Activated gamma-delta T cell treated with anti-CD3 and anti-CD28 coated beads, Interleukin-2, amount 50 U/mL, for 16 hours (primary cell): ENCODE results near the gene PITPNC1.
"Not testable (repeated sequence)": the region's sequence is repeated elsewhere in the genome, so short reads cannot be mapped to it uniquely, and the experiment has no call there.

Source experiments
- DNase-seq: peaks from one replicate; pipeline ENCODE4 v3.0.0-alpha.2; 2020; ENCODE audit warnings: low read depth

Gene PITPNC1

DNA sequence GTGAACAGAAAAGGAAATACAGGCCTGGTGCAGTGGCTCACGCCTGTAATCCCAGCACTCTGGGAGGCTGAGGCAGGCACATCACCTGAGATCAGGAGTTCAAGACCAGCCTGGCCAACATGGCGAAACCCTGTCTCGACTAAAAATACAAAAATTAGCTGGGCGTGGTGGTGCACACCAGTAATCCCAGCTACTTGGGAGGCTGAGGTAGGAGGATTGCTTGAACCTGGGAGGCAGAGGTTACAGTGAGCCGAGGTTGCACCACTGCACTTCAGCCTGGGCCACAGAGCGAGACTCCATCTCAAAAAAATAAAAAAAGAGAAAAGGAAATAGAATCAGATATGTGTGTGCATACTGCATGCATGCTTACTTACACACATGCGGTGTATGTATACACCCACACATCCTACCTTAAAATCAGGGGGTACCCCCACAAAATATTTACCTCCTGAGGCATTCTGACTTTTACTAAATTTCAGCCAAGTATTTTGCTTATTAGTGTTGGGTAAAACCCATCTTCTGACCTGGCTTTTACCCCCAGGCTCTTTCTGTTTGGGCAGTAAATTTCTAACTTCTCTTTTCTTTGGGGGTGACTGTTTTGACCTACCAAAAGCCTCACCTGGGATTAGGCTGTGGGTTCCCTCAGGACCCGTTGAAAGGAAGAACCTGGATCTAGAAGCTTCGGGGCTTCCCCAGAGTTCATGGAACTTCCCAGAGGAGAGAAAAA lies 201.8 kb downstream of the PITPNC1 start:
- not testable (repeated sequence) for DNase-seq

DNA sequence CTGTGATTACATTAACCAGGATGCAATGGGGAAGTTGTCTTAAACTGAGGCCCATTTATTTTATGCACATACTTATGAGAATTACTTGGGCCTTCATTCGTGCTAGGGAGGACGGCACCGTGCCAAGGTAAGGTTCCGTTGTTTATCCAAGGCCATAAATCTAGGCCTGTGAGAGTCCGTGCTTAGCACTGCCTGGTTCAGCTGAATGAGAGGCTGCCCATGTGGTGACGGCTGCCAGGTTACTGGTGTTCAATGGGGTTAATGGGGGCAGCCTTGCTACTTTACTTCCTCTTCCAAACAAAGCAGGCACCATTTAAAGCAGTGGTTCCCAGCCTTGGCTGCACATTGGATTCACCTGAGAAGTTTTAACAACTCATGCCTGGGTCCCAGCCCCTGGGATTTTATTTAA lies 205.6 kb downstream of the PITPNC1 start:
- no peak for DNase-seq

DNA sequence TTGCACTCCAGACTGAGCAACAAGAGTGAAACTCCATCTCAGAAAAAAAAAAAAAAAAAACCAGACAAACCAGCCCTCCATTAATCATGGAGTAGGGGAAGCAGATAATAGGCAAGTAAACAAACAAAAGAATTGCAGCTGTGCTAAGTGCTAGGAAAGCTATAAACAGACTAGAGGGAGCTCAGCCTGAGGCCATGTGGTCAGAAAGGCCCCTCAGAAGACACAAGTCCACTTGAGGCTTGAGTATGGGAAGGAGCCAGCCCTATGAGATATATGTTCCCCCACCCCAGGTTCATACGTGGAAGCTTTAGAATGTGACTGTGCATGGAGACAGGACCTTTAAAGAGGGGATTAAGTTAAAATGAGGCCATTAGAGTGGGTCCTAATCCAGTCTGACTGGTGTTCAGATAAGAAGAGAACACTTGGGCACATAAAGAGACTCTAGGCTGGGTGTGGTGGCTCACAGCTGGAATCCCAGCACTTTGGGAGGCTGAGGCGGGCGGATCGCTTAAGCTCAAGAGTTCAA lies 208.1 kb downstream of the PITPNC1 start:
- no peak for DNase-seq

DNA sequence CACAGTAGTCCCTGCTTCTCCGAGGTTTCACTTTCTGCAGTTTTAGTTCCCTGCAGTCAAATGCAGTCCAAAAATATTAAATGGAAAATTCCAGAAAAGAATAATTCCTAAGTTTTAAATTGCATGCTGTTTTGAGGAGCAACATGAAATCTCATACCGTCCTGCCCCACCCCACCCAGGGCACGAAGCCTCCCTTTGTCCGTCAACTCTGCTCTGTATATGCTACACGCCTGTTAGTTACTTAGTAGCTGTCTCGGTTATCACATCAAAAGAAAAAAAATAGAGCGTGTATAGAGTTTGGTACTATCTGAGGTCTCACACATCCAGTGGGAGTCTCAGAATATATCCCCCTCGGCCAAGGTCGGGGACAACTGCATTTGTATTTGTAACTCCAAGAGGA lies 211.2 kb downstream of the PITPNC1 start:
- no peak for DNase-seq

DNA sequence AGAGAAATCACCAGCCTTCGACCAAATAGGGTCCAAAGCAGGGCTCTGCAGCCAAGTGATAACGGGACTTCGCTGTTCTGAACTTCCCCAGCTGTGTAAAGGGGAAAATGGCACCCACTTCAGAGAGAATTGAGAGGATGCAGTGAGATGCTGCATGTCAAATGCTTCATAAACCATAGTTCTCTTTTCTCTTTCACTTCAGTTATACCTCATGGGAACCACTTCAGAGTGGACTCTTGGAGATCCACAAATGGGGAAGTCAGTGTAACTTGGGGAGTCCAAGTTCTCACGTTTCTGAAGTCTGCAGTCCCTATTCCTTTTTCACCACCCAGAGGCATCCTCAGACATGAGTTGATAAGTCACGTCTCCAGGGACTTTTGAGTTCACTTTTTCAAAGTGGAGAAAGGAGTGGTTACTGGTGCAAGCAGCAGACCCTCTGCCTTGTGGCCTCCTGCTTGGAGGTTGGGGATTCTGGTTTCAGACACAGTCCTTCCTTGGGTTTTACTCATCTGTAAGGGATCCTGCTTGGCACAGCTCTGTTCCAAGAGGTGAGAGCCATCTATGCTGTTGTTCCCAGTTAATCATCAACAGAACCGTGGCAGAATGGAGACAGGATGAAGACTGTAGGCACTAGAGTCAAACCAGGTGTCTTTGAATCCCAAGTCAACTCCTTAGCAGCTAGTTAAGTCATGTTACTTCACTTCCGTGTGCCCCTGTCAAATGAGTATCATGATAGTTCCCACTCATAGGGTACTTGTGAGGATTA lies 217.2 kb downstream of the PITPNC1 start:
- DNase-seq = no peak

DNA sequence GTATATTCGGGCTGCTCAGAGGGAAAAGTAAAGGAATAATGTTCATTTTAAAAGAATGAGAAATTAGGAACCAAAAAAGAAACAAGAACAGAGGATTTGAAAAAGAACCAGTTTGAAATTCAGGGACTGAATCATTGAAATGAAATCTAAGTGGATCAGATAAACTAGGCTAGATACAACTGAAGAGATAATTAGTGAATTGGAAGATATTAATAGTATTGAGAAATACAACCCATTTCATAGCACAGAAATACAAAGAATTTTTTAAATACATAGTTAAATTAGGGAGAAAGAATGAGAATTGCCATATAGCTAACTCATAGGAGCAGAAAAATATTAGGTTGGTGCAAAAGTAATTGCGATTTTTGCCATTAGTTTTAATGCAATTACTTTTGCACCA lies 223.3 kb downstream of the PITPNC1 start:
- DNase-seq = no peak

GRCh38 chr17:67601897-67602296 lies 224.8 kb downstream of the PITPNC1 start:
- DNase-seq = no peak

DNA sequence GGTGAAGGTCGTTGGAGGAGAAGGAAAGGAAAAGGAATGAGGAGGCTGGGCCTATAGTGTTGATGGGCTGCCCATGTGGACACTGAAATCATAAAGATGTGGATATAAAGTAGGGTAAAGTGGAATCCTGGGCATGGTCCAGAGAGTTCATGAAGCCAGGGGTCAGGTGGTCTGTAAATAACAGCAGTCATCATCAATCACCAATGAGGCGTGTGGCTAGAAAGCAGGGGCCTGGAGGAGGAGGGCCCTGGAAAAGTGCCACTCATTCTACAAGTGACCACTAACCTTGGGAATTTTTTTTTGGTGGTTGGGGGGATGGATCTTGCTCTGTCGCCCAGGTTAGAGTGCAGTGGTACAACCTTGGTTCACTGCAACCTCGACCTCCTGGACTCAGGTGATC lies 225.4 kb downstream of the PITPNC1 start:
- DNase-seq = no peak

- DNase-seq = peak; percentile 20
These were observed 225.9 kb downstream of the PITPNC1 start for GRCh38 chr17:67602974-67603373.

DNA sequence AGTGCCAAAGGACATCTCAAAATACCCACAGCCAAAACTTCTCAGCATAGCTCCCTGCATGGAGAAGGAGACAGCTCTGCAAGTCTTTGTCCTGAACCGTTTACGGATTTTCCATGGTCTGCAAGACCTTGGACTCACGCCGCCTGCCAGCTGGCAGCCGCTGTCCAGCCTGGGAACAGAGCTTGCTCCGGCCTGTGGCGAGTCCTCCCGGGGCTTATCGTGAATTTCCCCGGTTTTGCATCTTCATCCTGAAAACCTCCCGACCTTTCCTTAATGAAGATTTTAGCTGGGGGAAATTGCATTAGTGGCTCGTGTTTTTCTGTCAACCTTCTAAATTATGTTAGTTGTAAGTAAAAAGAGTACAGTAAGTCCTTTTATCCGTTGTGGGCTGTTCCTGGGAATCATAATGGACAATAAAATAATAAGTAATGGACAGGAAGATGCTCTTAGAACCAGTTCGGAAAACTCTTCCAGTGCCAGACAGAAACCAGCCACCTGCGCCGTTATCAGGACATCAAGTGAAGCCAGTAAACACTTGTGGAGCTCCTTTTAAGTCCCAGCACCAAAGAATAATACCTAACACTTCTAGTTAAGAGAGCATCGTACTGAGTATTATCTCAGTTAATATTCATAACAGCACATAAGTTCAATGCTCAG lies 228.3 kb downstream of the PITPNC1 start:
- DNase-seq = no peak

GRCh38 chr17:67606471-67606870 lies 229.4 kb downstream of the PITPNC1 start:
- no peak for DNase-seq

- no peak for DNase-seq
These were observed 230.0 kb downstream of the PITPNC1 start for GRCh38 chr17:67606896-67607604.

DNA sequence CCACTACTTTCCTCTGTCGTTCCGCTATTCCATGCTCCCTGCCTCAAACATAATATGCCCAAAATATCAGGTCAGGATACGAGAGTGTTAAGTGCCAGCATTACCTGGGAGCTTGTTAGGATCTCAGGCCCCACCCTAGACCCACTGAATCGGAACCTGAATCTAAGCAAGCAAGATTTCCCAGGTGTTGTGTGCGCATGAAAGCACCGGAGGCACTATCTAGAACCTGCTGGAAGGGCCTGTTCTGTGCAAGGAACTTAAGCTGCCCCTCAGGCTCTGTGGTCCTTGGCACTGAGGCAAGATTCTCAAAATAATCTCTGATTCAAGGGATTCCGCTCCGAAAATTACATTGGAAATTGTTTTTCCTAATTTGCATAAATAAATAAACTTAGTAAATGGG lies 233.0 kb downstream of the PITPNC1 start:
- DNase-seq = no peak

DNA sequence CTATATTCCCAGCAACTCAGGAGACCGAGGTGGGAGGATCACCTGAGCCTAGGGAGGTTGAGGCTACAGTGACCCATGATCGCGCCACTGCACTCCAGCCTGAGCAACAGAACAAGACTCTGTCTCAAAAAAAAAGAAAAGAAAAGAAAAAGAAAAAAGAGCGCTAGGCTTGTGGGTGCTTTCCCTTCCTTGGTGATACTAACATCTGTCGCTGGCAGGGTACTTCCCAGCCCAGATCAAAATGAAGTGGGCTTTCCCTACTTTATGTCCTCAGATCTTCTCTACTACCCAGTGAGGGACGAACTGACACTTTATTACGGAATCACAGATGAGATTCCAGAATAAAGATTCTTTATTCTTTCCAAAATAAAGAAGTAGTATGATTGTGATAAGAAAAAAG lies 236.9 kb downstream of the PITPNC1 start:
- DNase-seq = no peak

- DNase-seq = no peak
These were observed 238.0 kb downstream of the PITPNC1 start for GRCh38 chr17:67615011-67615561.

DNA sequence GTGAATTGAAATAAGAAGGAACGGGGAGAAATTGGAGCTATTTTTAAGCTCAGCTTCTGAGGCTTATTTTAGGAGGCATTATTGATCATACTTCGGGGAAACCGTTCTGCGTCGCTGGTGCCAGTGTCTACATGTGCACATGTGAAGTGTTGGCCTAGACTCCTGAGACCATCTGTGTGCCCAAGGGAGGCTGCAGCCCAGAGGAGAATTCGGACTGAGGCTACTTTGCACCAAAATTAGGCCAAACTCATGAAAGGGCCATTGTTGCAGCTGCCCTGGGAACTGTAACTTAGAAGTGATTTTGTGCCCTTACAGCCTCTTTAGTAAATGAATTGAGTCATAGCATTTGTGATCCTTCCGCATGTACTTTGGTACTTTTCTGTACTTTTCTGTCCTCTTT lies 238.7 kb downstream of the PITPNC1 start:
- no peak for DNase-seq

GRCh38 chr17:67617304-67617899 lies 240.3 kb downstream of the PITPNC1 start:
- DNase-seq = no peak

GRCh38 chr17:67619555-67619954 lies 242.5 kb downstream of the PITPNC1 start:
- DNase-seq = no peak

GRCh38 chr17:67620088-67620487 lies 243.0 kb downstream of the PITPNC1 start:
- DNase-seq = no peak

DNA sequence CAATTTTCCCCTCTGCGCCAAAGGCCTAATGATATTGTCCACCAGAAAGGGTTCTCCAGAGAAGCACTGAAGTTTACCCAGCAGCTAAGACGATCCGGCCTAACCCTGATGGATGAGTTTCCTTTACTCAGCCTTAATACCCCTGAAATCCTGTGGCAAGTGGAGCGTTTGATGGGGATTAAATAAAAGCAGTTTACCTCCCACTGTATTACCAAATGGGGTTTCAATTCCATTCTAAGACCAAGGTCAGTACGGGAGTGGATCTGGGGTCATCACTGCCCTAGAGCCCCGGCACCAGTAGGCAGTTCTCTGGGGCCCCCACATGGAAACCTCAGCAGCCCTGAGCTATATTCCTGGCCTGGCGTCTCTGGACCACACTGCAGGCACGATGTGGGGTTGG lies 243.6 kb downstream of the PITPNC1 start:
- no peak for DNase-seq

DNA sequence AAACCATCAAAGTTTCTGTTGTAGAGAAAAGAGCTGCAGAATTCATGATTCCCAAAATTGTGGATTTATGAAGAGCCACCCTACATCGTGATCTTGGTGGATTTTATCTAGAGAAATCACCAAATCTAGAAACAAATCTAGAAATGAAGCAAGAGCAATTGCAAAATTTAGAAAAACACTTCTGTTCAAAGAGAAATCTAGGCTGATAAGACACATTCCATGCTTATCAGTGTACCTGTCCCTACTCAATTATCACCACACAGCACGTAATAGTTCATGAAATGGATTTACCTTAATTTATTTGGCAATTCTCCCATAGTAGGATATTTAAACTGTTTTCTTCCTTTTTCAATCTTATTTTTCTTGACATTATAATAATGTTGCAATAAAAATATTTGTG lies 246.7 kb downstream of the PITPNC1 start:
- DNase-seq = no peak
